Stimulated activated CD8-positive, alpha-beta memory T cell treated with anti-CD3 and anti-CD28 coated beads, Interleukin-2, amount 100 ng/mL, for 1 hour (primary cell): ENCODE measurements around the gene LRRC32.

ENCODE experiments used
- DNase-seq, 2 donors: peaks; one replicate each; pipeline ENCODE4 v3.0.0-alpha.2; 2020; ENCODE audit warnings: low read depth in 2 of 2

Gene LRRC32, protein sequence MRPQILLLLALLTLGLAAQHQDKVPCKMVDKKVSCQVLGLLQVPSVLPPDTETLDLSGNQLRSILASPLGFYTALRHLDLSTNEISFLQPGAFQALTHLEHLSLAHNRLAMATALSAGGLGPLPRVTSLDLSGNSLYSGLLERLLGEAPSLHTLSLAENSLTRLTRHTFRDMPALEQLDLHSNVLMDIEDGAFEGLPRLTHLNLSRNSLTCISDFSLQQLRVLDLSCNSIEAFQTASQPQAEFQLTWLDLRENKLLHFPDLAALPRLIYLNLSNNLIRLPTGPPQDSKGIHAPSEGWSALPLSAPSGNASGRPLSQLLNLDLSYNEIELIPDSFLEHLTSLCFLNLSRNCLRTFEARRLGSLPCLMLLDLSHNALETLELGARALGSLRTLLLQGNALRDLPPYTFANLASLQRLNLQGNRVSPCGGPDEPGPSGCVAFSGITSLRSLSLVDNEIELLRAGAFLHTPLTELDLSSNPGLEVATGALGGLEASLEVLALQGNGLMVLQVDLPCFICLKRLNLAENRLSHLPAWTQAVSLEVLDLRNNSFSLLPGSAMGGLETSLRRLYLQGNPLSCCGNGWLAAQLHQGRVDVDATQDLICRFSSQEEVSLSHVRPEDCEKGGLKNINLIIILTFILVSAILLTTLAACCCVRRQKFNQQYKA

DNA sequence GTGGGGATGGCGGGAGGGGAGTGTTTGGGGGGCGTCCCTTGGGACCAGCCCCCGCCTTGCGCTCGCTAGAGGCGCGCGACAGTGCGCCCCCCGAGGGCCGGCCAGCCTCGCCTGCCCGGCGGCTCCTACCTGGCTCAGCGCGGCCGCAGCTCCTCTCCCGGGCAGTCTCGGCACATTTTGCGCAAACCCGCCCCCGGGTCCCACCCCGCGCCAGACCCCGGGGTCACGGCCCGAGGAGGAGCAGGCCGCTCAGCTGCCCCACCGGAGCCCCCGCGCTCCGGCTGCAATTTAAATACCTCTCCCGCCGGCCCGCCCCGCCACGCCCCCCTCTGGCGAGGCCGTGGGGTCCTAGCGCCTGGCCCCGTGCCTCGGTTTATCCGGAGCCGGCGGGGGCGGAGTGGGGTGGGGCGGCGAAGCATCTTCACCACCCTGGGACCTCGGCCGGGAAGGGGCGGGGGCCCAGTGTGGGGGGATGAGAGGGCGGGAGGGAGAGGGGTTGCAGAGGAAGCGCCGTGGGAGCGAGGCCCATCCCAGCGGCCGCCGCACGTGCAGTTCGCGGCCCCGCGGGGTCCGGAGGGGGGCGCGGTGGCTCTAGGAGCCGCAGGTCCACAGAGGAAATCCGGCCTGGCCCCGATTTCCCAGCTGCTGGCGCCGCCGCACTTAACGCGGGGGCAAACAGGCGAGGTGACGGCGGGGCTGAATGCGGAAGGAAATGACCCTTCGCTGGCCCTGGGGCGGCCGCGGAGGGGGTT is at the start of gene LRRC32:
LRRC32 (minus strand) TSS at position 263 of the 752 bp plus-strand sequence. CDS start 4,793 bp downstream, outside the sequence.
- no peak for DNase-seq

DNA sequence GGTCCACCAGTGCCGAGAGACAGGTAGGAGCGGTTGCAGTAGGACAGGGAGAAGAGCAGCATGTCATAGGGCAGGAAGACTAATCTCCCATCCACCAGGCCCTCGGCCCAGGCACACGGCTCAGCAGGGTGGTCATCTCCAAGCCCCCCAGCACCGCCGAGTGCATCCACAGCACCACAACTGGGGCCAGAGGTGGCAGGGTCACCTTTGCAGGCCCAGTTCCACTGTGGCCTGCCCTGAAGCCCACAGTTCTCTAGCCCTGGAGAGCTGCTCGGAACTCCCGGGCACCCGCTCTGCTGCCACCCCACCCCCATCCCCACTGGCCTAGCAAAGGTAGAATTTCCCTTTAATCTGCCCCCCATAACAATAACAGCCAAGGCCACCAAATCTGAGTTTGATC is 49.1 kb upstream of the LRRC32 start:
- no peak for DNase-seq

DNA sequence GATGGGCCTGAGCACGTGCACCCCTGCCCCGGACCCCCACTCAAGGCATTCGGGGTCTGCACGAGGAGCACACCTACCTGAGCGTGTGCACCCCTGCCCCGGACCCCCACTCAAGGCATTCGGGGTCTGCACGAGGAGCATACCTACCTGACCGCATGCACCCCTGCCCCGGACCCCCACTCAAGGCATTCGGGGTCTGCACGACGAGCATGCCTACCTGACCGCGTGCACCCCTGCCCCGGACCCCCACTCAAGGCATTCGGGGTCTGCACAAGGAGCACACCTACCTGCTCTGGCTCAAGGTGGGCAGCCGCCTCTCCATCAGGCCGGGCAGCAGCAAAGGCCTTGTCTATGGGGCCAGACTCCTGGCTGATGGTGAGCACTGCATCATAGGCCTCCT is 48.7 kb upstream of the LRRC32 start:
- no peak for DNase-seq

DNA sequence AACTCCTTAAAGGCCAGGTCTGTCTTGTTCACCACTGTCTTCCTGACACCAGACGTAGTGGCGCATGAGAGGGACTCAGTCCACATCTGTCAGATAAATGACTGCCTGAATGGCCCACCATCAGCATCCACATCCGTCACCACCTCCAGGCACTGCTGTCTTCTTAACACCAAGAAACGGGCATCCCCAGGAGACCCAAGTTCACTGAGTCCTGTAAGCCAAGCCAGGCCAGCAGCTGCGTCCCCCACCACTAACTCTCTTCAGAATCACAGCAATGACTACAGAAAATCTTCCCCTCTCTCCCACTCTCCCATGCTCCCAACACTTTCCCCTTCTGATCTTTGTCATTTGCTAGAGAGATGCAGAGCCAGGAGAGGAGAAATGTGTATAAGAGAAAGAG is 47.3 kb upstream of the LRRC32 start:
- DNase-seq, result no peak

DNA sequence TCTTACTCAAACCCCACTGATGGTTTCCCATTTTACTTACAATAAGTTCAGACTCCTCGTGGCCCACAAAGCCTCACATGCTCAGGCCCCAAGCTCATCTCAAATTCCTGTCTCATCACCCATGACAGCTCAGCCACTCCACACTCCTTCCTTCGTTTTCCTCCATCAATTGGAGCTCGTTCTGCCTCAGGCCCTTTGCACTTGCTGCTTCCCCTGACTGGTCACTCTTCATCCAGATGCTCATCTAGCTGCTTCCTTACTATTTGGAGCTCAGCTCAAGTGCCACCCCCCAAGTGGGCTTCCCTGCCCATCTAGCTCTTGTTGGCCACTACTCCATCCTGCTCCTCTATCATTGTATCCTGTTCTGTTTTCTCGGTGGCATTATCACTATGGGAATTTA is 46.8 kb upstream of the LRRC32 start:
- no peak for DNase-seq

DNA sequence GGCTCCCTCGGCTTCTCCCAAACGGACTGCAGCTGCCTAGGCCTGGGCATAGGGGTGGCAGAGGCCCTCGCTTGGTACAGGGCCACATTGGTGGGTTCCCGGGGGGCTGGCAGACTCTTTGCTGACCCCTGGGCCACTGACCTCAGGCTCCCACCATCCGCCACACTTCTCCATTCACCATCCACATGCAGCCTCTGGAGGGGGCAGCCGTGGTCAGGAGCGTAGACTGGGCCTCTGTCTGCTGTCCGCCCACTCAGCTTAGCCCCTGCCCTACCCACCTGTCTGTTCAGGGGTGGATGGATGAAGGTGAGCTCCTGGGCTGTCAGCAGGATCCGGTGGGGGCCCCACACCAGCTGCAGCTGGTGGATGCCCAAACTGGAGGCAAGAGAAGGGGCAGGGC is 45.7 kb upstream of the LRRC32 start:
- no peak for DNase-seq

DNA sequence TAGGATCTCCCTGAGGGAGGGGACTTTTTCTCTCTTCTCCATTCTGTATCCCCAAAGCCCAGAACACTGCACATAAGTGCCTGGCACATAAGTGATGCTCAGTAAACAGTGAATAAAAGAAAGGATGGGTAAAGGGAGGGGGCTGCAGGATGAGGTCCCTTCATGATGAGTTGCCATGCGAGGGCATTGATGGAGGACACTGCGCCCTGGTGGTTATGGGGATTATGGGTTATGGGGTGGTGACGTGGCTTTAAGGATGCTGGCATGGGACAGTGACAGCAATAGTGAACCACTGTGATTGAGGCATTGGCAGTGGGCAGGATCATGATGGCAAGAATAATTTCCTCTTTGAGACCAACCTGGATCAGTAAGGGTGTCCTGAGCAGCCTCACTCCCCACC is 43.9 kb upstream of the LRRC32 start:
- DNase-seq, result no peak

DNA sequence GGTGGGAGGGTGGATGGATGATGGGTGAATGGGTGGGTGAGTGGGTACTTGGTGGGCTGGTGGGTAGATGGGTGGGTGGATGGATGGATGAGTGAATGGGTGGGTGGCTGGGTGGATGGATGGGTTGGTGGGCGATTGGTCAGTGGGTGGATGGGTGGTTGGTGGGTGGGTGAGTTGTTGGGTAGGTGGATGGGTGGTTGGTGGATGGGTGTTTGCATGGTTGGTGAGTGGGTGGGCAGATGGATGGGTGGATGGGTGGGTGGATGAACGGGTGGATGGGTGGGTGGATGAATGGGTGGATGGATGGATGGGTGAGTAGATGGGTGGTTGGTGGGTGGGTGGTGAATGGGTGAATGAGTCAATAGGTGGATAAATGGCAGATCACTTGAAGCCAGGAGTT is 43.0 kb upstream of the LRRC32 start:
- no peak for DNase-seq

DNA sequence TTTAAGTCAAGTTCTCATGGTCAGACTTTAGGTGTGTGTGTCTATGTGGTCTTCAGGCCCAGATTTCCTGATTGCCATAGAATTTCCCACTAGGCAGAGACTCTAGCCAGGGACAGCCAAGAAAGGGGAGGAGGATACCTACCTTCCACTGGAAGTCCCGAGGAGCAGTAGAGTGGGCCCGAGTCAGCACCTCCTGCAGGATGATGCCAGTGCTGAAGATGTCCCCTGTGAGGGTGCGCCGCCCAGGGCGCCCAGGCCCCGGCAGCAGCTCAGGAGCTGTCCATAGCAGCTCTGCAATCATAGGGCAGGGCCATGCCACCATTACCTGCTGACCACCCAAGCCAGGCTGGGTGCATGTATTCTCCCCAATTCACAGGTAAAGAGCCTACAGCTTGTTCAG is 41.6 kb upstream of the LRRC32 start:
- DNase-seq, result no peak

DNA sequence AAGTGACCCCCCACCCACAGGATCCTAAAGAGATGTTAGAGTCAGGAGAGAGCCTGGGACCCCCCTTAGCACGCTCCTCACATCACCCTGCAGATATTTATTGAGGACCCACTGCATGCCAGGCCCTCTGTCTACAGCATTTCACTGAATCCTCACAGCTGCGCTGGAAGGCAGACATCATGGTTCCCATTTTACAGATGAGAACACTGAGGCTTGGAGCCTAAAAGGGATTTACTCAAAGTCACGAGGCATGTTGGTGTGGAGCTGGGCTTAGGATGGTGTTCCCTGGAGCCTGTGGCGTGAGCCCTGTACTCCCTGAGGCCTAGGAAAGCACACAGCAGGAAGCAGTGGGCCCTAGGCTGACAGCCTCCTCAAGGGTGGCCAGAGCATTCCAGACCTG is 39.2 kb upstream of the LRRC32 start:
- no peak for DNase-seq

DNA sequence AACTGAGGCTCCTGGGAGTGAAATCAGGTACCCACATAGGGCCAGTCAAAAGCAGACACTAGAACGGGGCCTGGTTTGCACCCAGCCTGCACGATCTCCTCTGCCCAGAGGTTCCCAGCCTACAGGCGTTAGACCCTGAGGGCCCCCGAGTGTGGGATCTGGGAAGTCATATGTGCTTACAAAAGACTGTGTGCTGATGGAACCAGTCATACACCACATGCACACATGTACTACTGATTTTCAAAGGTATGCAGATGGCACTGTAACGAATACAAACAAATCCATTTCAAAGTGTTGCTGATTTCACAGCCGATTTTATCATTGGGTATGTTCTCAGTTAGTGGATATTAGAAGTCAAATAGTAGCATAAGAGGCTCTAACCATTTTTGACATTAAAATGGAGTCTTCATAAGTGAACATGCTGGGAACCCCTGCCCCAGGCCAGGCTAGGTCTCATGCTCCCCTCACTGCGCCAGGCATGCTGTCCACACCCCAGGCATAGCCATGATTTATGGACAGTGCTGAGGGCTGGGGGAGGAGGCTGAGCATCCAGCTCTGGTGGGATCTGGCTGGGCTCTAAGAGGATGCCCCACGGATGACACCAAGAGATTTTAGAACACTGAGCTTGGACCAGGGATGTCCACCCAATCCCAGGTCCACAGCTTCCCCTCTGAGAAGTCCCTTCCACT is 38.6 kb upstream of the LRRC32 start:
- no peak for DNase-seq

DNA sequence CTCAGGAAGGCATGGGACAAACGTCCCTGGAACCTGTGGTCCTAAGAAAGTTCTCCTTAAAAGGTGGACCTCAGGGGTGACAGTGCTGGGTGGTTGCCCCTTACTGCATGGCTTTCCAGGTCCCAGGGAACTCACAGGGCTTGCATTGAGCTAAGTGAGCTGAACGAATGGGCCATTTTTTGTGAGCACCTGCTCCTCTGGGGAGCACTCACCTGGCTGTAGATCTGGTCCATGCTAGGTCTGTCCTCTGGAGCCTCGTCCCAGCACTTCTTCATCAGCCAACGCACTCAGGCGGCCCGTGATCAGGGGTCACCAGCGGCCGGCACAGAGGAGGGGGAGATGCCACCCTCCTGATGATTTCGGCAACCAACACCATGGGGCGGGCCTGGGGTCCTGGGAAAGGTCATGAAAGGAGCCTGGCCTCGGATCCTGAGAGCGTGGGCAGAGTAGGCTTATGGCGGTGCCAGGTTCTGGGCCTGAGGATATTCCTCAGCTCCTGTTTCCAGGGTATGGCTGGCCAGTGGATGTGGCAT is 36.8 kb upstream of the LRRC32 start:
- no peak for DNase-seq

DNA sequence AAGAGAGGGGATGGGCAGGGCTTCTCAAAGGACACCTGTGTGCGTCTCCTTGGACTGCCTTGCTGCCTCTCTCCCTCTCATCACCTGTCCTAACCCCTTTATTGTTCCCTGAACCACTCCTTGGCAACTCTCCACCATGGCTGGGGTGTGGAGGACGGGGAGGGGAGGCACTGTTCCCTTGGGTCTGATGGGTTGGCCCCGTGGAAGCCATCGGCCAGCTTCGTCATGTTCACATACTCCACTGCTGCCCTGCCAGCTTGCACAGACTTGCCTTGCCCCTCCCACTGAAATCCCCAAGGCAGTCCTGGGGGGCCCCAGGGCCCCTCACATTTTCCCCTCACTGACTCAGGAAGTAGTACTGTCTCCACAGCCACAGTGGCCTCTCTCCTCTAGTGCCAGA is 36.1 kb upstream of the LRRC32 start:
- no peak for DNase-seq

DNA sequence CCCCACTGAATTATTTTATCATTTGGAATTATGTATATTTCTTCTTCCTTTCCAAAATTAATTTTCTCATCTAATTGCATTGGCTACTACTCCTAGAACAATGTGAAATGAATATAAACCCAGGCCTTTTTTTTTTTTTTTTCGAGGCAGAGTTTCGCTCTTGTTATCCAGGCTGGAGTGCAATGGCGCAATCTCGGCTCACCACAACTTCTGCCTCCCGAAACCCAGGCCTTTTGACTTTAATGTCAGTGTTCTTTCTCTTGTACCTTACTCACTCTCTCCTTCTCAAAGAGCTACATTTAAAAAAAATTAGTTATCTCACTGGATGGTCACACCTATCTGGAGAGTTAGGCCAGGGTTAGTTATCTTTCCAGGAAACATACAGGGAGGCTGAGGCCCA is 35.3 kb upstream of the LRRC32 start:
- DNase-seq, result no peak

DNA sequence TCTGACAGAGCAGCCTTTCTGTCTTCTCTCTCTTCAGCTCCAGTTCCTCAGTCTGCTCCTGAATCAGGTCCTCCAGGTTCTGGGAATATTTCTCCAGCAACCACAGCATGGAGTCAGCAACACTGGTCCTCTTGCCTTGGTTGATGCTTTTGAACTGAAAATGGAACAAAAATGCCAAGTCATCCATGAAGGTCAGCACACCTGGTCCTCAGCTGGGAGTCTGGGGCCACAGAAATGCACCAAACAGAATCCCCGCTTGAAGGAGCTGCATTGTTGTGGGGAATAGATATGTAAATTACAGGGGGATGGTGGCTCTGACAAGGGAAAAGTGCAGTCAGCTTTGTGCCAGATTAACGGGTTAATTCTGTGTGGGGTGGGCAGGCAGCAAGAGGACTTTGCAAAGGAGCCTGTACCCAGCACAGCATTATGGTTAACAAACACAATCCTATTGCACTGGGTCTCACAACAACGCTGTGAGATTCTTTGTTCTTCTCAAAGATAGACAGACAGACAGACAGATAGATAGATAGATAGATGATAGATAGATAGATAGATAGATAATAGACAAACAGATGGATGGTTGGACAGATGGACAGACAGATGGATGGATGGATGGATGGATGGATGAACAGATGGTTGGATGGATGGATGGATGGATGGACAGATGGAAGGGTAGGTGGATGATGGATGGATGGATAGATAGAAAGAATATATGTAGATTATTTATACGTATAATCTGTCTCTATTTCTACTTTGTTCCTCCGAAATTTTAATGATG is 33.8 kb upstream of the LRRC32 start:
- DNase-seq, result no peak

DNA sequence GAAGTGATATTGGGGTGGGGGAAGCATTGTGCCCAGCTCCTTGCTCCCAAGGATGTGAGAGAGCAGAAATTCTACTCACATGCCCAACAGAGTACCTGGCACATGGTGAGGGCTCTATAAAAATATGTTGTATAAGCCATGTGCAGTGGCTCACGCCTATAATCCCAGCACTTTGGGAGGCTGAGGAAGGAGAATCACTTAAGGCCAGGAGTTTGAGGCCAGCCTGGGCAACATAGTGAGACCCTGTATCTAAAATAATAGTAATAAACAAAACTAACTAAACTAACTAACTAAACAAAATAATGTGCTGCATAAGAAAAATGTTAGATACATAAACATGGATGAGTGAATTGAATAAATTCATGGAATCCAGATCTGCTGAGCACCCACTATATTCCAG is 33.2 kb upstream of the LRRC32 start:
- no peak for DNase-seq

DNA sequence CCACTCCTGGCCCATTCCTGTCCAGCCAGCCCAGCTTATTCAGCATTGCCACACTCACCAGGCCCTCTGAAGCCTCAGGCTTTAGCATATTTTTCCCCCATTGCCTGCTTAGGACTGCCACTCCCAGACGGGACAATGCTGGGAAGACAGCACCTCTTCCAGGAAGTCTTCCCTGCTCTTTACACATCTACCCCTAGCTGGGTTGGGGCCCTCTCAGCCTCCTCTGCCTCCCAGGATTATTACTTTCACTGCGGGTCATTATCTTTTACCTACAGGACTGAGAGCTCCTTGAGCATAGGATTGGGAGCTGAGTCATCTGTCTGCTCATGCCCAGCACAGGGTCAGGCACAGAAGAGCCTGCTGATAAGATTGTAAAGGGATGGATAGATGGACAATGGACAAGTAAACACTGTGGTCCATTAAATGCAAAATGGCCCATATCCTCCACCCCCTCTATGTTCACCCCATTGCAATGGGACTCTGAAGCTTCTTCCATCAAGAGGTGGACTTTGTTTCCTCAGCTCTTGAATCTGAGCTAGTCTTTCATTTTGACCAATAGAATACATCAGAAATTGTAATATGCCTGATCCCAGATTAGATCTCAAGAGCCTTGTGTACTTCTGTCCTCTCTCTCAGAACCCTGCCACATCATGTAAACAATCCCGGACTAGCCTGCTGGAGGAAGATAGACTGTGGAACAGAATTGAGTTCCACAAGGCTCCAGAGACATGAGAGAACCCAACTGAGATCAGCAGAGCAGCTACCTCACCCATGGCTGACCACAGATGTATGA is 32.0 kb upstream of the LRRC32 start:
- no peak for DNase-seq

DNA sequence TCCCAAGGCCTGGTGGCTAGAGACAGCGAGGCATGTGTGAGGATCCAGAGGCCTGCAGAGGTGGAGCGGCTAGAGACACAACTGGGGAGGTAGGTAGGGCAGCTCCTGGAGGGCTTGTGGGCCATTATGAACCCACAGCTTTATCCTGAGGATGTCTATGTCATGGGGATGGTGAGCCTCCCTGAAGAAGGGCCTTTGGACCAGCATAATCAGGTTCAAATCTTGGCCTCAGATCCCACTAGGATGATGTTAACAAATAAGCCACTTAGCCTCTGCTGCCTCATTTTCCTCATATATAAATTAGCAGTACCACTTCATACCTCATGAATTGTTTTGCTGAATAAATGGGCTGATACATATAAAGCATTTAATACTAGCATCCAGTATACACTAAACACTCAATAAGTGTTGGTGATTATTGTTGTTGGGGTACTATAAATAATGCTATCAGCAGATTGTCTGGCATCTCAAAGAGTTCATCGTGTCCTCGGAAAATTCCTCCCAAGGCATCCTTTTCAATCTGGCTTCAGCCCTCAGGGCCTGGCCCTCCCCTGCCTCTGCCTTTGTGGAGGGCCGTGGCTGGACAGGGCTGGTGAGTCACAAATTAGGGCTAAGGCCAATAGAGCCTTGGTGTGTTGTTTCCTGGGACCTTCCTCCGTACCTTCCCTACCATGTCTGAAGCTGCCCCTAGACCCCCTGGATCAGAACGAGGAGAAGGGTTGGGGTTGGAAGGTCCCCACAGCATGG is 30.9 kb upstream of the LRRC32 start:
- no peak for DNase-seq
